NCI-H2029 treated with DMSO at 0.1 percent for 48 hours (cell line): ENCODE measurements around the gene SLMAP.
"Not testable (repeated sequence)": the region's sequence is repeated elsewhere in the genome, so short reads cannot be mapped to it uniquely, and the experiment has no call there.

ENCODE experiments used
- DNase-seq: peaks from one replicate; lab custom pipeline; 2025; lab: John Stamatoyannopoulos, UW

SLMAP gene

GRCh38 chr3:57826952-57827723 is 71.0 kb downstream of the SLMAP start:
- DNase-seq, result no peak

- no peak for DNase-seq
Measured at GRCh38 chr3:57827757-57828156, 71.6 kb downstream of the SLMAP start.

- no peak for DNase-seq
Measured at GRCh38 chr3:57832486-57832885, 76.4 kb downstream of the SLMAP start.

GRCh38 chr3:57832900-57833313 is 76.8 kb downstream of the SLMAP start:
- no peak for DNase-seq

DNA sequence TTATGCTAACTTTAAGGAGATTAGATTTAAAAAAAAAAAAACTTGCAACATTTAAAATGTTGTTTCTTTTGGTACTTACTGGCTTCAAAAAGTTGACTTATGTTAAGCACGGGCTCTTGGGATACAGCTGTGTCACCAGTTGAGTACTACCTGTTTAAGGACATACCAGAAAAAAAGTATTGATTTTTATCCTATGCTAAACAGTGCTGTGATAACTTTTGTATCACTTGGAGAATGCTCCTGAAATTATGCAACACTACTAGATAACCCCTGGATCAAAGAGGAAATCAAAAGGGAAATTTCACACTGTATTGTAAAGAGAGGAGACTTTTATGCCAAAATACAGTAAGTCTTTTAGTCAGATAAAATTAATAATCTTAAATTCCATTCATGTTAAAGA is 77.7 kb downstream of the SLMAP start:
- DNase-seq, result no peak

GRCh38 chr3:57837686-57838085 is 81.6 kb downstream of the SLMAP start:
- DNase-seq, result no peak

DNA sequence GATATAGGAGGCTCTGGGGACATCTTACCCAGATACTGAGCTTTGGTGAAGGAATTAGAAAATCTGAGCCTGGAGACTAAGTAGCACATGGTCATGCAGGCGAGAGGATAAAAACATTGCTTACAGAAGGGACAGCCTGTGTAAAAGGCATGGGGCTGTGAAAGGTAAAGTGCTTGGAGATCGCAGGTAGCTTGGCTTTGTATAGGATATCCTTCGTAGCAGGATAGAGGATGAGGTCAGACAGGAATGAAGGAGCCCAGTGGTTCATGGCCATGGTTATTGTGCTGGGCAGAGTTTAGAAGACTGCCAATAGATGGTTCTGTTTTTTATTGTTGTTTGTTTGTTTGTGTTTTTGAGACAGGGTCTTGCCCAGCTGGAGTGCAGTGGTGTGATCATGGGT is 82.5 kb downstream of the SLMAP start:
- DNase-seq, result no peak

GRCh38 chr3:57840473-57840872 is 84.4 kb downstream of the SLMAP start:
- no peak for DNase-seq

GRCh38 chr3:57841818-57842217 is 85.7 kb downstream of the SLMAP start:
- no peak for DNase-seq

- no peak for DNase-seq
Measured at GRCh38 chr3:57848177-57848738, 92.1 kb downstream of the SLMAP start.

DNA sequence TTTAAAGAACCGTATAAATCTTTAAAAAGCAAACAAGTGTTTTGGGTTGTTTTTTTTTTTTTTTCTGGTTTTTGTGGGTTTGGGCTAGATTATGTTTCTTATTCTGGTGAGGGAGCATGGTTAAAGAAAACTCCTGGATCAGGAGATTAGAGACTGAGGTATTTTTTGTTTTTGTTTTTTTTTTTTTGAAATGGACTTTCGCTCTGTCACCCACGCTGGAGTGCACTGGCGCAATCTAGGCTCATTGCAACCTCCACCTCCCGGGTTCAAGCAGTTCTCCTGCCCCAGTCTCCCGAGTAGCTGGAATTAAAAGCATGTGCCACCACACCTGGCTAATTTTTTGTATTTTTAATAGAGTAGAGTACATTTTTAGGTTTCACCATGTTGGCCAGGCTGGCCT is 95.2 kb downstream of the SLMAP start:
- DNase-seq, result no peak

GRCh38 chr3:57852896-57853295 is 96.8 kb downstream of the SLMAP start:
- no peak for DNase-seq

- DNase-seq, result no peak
Measured at GRCh38 chr3:57855281-57855680, 99.2 kb downstream of the SLMAP start.

DNA sequence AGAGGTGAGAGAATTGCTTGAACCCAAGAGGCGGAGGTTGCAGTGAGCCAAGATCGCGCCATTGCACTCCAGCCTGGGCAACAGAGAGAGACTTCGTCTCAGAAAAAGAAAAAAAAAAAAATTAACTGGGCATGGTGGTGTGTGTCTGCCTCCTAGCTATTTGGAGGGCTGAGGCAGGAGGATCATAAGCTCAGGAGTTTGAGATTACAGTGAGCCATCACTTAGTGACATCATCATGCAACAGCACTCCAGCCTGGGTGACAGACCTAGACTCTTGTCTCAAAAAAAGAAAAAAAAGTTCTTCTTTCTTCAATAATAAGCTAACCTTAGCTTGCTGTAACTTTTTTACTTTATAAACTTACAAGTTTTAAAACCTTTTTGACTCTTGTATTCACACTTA is 99.8 kb downstream of the SLMAP start:
- DNase-seq, result no peak

DNA sequence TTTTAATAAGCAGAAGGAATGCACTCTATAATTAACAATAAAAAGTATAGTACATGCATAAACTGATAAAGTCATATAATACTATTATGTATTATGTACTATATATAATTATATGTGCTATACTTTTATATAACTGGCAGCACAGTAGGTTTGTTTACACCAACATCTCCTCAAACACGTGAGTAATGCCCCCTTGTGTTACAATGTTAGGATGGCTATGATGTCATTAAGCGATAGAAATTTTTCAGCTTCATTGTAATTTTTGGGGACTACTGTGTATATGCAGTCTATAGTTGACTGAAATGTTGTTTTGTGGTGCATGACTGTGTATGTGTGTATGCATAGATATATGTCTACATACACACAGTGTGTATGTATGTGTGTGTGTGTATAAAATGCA is 100.6 kb downstream of the SLMAP start:
- DNase-seq, result no peak

GRCh38 chr3:57862894-57863293 is 106.8 kb downstream of the SLMAP start:
- DNase-seq, result no peak

DNA sequence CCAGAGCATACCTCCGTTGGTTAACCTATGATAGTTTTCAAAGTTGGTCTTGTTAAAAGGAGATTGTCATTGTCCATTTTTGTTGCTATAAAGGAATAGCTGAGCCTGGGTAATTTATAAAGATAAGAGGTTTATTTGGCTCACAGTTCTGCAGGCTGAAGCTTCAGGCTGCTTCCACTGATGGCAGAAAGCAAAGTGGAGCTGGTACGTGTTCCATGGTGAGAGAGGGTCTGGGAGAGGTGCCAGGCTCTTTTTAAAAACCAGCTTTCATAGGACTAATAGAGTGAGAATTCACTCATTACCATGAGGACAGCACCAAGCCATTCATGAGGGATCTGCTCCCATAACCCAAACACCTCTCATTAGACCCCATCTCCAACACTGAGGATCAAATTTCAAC is 107.3 kb downstream of the SLMAP start:
- DNase-seq, result no peak

- no peak for DNase-seq
Measured at GRCh38 chr3:57864853-57865252, 108.7 kb downstream of the SLMAP start.

GRCh38 chr3:57869110-57869509 is 113.0 kb downstream of the SLMAP start:
- not testable (repeated sequence) for DNase-seq

GRCh38 chr3:57872606-57873005 is 116.5 kb downstream of the SLMAP start:
- no peak for DNase-seq

GRCh38 chr3:57876632-57877031 is 120.5 kb downstream of the SLMAP start:
- DNase-seq, result no peak

DNA sequence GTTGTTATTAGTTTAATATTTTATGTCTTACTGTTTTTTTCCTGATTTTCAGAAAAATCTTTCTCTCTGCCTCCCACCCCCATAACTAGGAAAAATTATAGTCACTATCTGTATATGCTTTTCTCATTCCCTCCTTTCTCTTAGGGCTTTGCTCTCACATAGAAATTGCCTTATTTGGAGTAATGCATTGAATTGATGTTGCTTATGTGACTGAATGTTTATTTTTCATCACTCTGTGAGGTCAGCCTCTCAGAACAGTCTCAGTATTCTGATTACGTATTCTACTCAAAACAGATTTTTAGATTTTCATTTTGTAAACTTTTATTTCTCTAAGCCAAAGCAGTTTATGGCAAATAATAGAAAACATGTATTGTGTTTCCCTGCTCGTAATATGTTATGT is 121.0 kb downstream of the SLMAP start:
- no peak for DNase-seq

- not testable (repeated sequence) for DNase-seq
Measured at GRCh38 chr3:57884436-57884835, 128.3 kb downstream of the SLMAP start.

- DNase-seq, result no peak
Measured at GRCh38 chr3:57889807-57890206, 133.7 kb downstream of the SLMAP start.
